Pancreas (tissue), 10 donors: ENCODE data around the gene RABGAP1L. TPM values are rescaled to one million over a fixed set of nuclear protein-coding genes. Genes with fewer than 3 reads are reported as not detected.

Experiments
- ATAC-seq, 4 donors: fragments of 200-7000 bp; cut with Tn5 transposase; one replicate each; pipeline versions ENCODE4 v1.8.0 to v1.9.1; 2020; ENCODE audit warnings: mild to moderate bottlenecking in 4 of 4, moderate library complexity in 4 of 4
- DNase-seq, 6 donors: peaks; one replicate each; pipeline ENCODE4 v3.0.0-alpha.2; 2020
- FAIRE-seq: peaks from 2 replicates; lab custom pipeline; 2012; peaks lifted over from hg19 to GRCh38; lab: Jason Lieb, UNC
- H3K27ac ChIP-seq, 4 donors: fragments of 200-600 bp; sonication (generic); 1 replicate in 3 of 4; 2 replicates in 1 of 4; pipeline versions ENCODE4 v1.5.0 to v1.8.0; 2020
- H3K27me3 ChIP-seq, 4 donors: fragments of 200-600 bp; one replicate each; pipeline ENCODE4 v1.8.0; 2021
- H3K36me3 ChIP-seq, 3 donors: fragments of 200-600 bp; sonication (generic) in 1 of 3; one replicate each; pipeline versions ENCODE4 v1.5.0 to v1.8.0; 2020 to 2021
- H3K4me1 ChIP-seq, 3 donors: fragments of 200-600 bp; one replicate each; pipeline ENCODE4 v1.8.0; 2021
- H3K4me3 ChIP-seq, 4 donors: fragments of 200-600 bp; sonication (generic) in 2 of 4; one replicate each; pipeline versions ENCODE4 v1.5.0 to v1.8.0; 2020 to 2021
- H3K9me3 ChIP-seq, 4 donors: fragments of 200-600 bp; one replicate each; pipeline ENCODE4 v1.8.0; 2021
- CTCF ChIP-seq, 4 donors: fragments of 200-600 bp; sonication (generic) in 3 of 4; IDR thresholded peaks; one replicate each; pipeline versions ENCODE4 v1.5.0 to v1.8.0; 2021; ENCODE audit warnings: antibody characterized with exemption in 4 of 4
- WGBS, 2 donors: extraction: QIAGEN DNeasy Blood & Tissue Kit; methylation state at CpG; one replicate each; pipeline ENCODE4 v1.1.7; 2013; 5-methylcytosine and 5-hydroxymethylcytosine counted together
- intact Hi-C, 3 donors: fragments of 100-400 bp; cut with DNase I; formaldehyde crosslinking; loops; one replicate each; pipeline versions ENCODE4 v1.11.1 to v1.14.2; 2022
- polyA plus RNA-seq, 2 donors: library from polyadenylated mRNA; stranded (reverse); fragments of 200-250 nt; gene quantifications; one replicate each; pipeline ENCODE4 v1.2.3, GENCODE V29; 2013
- total RNA-seq, 6 donors: library from RNA; stranded (reverse); fragmentation: NEBNext Ultra II Directional in 4 of 6; extraction: Animal tissue kit (Norgen Biotek cat#: 25700) in 4 of 6; gene quantifications; one replicate each; pipeline versions ENCODE4 v1.2.1 to v1.2.4, GENCODE V29; 2021 to 2023
- donor health status: healthy with polysubstance abuse.
- donor health status: DM: no; HTN: no; CAD: no; lungs with moderate emphysema.
- donor health status: DM: no; HTN: no; CAD: no.
- donor health status: control.
- donor health status: control.
- donor health status: Bipolar disorder and iron deficiency.
- donor health status: DM: yes; HTN: yes; CAD: no.
- donor health status: DM: no; HTN: no; CAD: no.
- donor health status: DM: no; HTN: no; CAD: no.
- donor health status: DM: yes; HTN: yes; CAD: no.

The RABGAP1L gene
- total and polyA plus RNA-seq, 8 donors, result 13.9 to 64.8 (median 36.1) TPM

DNA sequence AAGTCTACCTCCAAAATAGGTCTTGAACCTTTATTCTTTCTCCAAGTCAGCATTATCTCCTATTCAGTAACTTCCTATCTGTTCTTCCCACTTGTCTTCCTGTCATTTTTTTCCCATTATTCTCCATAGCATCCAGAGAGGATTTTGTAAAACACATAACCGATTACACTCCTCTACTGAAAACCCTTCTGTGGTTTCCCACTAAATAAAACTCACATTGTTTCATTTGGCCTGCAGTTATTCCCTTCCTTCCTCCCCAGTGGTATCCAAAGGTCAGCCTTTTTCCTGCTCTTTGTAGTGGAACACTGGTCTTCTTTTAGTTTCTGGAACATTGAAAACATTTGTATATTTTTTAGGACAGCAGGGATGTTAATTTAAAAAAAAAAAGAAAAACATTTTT lies 554.5 kb downstream of the RABGAP1L start:
- intact Hi-C loops, result loop anchor here in 1 of 3 donors (10.0 kb wide), 1 partner anchor 1981 kb away; no protein-coding TSS in a partner anchor
- Histone ChIP-seq H3K36me3 (no peaks in the 10 kb centered on the region), H3K4me3 (no peak overlapping the region), H3K27ac (no peak overlapping the region), H3K27me3 (no peaks in the 10 kb centered on the region), H3K9me3 (no peaks in the 10 kb centered on the region), H3K4me1 (no peaks in the 10 kb centered on the region)
- no peak for ATAC-seq
- no peak for FAIRE-seq
- 80 to 82% methylated on average over 1 of the region's 1 CpG for WGBS, 2 donors
- no peak for DNase-seq
- no peak for TF ChIP-seq CTCF (IDR thresholded peaks at IDR 0.05)

DNA sequence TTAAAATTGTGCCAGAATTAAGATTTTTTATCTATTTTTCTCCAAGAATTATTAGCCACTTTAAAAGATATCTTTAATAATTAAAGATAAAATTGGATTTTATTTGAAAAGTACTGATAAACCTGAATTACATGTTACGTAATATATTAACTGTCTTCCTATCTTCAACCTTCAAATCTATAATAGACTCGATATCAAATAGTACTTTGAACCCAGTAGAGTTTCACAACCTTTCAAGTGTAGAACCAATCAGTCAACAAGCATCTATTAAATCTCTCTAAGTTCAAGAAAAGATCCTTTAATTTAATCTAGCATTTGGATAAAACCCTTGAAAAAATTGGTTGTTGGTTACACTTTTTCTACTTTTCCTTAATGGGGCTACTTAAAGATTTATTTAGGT lies 559.9 kb downstream of the RABGAP1L start:
- intact Hi-C loops, result loop anchor here in 1 of 3 donors (10.0 kb wide), 1 partner anchor 1976 kb away; no protein-coding TSS in a partner anchor
- Histone ChIP-seq H3K27ac (no peak overlapping the region), H3K27me3 (no peaks in the 10 kb centered on the region), H3K9me3 (no peaks in the 10 kb centered on the region), H3K4me3 (no peak overlapping the region), H3K36me3 (no peaks in the 10 kb centered on the region), H3K4me1 (no peaks in the 10 kb centered on the region)
- no peak for ATAC-seq
- WGBS, 2 donors, result 35 to 38% methylated on average over 2 of the region's 2 CpGs
- TF ChIP-seq CTCF (IDR thresholded peaks at IDR 0.05), result no peak
- no peak for FAIRE-seq
- DNase-seq, result no peak

- no peaks in the 10 kb centered on the region for H3K9me3 ChIP-seq
- H3K27ac ChIP-seq, result no peak overlapping the region
- TF ChIP-seq CTCF (IDR thresholded peaks at IDR 0.05), result no peak
- no peaks in the 10 kb centered on the region for H3K27me3 ChIP-seq
- H3K36me3 ChIP-seq, result no peaks in the 10 kb centered on the region
- 94% methylated on average over 1 of the region's 1 CpG for WGBS, 2 donors
- no peak for FAIRE-seq
- H3K4me1 ChIP-seq, result no peaks in the 10 kb centered on the region
- no peak for ATAC-seq
- no peak overlapping the region for H3K4me3 ChIP-seq
- no peak for DNase-seq
- intact Hi-C loops, result no loop called here
These were observed 561.3 kb downstream of the RABGAP1L start for GRCh38 chr1:174720618-174721017.

GRCh38 chr1:174721246-174721645 lies 561.9 kb downstream of the RABGAP1L start:
- H3K9me3 ChIP-seq, result no peaks in the 10 kb centered on the region
- FAIRE-seq (no peak), DNase-seq (no peak), ATAC-seq (no peak)
- intact Hi-C loops, result no loop called here
- no peak overlapping the region for H3K4me3 ChIP-seq
- no peaks in the 10 kb centered on the region for H3K27me3 ChIP-seq
- H3K27ac ChIP-seq, result no peak overlapping the region
- 59 to 63% methylated on average over 2 of the region's 2 CpGs for whole genome bisulfite sequencing, 2 donors
- no peaks in the 10 kb centered on the region for H3K36me3 ChIP-seq
- no peak for TF ChIP-seq CTCF (IDR thresholded peaks at IDR 0.05)
- no peaks in the 10 kb centered on the region for H3K4me1 ChIP-seq

- FAIRE-seq (no peak), DNase-seq (no peak), ATAC-seq (no peak)
- Histone ChIP-seq H3K36me3 (no peaks in the 10 kb centered on the region), H3K9me3 (no peaks in the 10 kb centered on the region), H3K4me1 (no peaks in the 10 kb centered on the region), H3K4me3 (no peak overlapping the region), H3K27ac (no peak overlapping the region), H3K27me3 (no peaks in the 10 kb centered on the region)
- intact Hi-C loops, result no loop called here
- TF ChIP-seq CTCF (IDR thresholded peaks at IDR 0.05), result no peak
These were observed 564.5 kb downstream of the RABGAP1L start for GRCh38 chr1:174723816-174724215.
